NCI-H446 (cell line): ENCODE measurements around the gene CLPX.
"Not testable (repeated sequence)": the region's sequence is repeated elsewhere in the genome, so short reads cannot be mapped to it uniquely, and the experiment has no call there.

Source experiments
- DNase-seq, 2 experiments: peaks; one replicate each; lab custom pipeline; 2025; lab: John Stamatoyannopoulos, UW

CLPX gene

GRCh38 chr15:65101891-65102708, 83.0 kb downstream of the CLPX start:
- no peak for DNase-seq

GRCh38 chr15:65101411-65101890, 83.7 kb downstream of the CLPX start:
- peak in 1 of 2 experiments; percentile 54 for DNase-seq

- DNase-seq = no peak
These were observed 84.7 kb downstream of the CLPX start for GRCh38 chr15:65100442-65100841.

- not testable (repeated sequence) for DNase-seq
These were observed 85.3 kb downstream of the CLPX start for GRCh38 chr15:65099801-65100200.

GRCh38 chr15:65099336-65099735, 85.8 kb downstream of the CLPX start:
- no peak for DNase-seq
